ENCODE measurements around the gene GLIS2.
A peak's percentile ranks its signal among the peaks of the same experiment; 100 is the strongest.

Gene GLIS2

DNA sequence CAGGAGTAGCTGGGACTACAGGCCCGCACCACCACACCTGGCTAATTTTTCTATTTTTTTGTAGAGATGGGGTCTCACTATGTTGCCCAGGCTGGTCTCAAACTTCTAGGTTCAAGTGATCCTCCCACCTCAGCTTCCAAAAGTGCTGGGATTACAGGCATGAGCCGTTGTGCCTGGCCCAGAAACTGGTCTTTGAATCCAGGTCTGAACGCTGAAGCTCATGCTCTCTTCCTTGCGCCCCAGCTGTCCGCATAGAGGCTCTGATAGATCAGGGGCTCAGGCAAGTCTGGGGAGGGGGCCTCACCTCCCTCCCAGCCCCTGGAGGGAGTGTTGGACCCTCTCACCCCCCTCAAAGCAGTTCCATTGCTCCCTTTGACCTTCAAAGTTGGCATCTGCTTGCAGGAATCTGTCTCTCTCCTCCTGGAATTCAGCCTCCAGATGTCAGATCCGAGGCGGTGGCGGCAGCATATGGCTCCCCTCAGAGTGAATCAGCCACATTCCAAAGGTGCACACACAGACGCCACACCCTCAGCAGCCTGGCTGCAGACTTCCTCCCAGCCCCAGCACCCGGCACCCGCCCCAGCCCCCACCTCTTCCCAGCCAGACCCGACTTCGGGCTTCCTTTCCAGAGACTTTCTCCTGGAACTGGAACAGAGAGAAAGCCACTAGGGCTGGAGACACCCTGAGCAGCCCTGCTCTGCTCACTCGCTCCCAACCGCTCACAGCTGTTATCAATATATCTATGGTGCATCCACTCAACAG is 16.9 kb upstream of the GLIS2 start:
- DNase-seq (ENCODE audit: low spot score), result no peak

DNA sequence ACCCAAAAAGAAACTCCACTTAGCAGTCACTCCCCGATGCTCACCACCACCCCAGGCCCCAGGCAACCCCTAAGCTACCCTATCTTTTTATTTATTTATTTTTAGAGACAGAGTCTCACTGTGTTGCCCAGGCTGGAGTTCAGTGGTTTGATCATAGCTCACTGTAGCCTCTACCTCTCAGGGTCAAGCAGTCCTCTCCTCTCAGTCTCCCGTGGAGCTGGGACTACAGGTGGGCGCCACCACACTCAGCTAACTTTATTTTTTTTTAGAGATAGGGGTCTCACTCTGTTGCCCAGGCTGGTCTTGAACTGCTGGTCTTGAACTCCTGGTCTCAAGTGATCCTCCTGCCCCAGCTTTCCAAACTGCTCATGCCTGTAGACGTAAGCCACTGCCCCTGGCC is 14.7 kb upstream of the GLIS2 start:
- TF ChIP-seq, protein P1, sequence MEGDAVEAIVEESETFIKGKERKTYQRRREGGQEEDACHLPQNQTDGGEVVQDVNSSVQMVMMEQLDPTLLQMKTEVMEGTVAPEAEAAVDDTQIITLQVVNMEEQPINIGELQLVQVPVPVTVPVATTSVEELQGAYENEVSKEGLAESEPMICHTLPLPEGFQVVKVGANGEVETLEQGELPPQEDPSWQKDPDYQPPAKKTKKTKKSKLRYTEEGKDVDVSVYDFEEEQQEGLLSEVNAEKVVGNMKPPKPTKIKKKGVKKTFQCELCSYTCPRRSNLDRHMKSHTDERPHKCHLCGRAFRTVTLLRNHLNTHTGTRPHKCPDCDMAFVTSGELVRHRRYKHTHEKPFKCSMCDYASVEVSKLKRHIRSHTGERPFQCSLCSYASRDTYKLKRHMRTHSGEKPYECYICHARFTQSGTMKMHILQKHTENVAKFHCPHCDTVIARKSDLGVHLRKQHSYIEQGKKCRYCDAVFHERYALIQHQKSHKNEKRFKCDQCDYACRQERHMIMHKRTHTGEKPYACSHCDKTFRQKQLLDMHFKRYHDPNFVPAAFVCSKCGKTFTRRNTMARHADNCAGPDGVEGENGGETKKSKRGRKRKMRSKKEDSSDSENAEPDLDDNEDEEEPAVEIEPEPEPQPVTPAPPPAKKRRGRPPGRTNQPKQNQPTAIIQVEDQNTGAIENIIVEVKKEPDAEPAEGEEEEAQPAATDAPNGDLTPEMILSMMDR (IDR thresholded peaks at IDR 0.05; ENCODE audit: extremely low read depth, missing control alignments), result no peak
- DNase-seq (ENCODE audit: low spot score), result no peak

More for the DNA sequence above, 16.9 kb upstream of the GLIS2 start:
- TF ChIP-seq, protein P1 (IDR thresholded peaks at IDR 0.05; ENCODE audit: extremely low read depth, missing control alignments), result no peak

DNA sequence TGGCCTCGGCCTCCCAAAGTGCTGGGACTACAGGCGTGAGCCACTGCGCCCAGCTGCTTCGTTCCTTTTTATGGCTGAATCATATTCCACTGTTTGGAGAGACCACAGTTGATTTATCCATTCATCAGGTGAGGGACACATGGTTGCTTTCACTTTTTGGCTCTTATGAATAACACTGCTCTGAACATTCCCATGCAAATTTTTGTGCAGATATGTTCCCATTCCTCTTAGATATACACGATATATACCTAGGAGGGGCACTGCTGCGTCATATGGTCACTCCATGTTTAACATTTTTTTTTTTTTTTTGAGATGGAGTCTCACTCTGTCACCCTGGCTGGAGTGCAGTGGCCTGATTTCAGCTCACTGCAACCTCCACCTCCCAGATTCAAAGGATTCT is 13.9 kb upstream of the GLIS2 start:
- no peak for DNase-seq (ENCODE audit: low spot score)
- TF ChIP-seq, protein P1 (IDR thresholded peaks at IDR 0.05; ENCODE audit: extremely low read depth, missing control alignments), result no peak

DNA sequence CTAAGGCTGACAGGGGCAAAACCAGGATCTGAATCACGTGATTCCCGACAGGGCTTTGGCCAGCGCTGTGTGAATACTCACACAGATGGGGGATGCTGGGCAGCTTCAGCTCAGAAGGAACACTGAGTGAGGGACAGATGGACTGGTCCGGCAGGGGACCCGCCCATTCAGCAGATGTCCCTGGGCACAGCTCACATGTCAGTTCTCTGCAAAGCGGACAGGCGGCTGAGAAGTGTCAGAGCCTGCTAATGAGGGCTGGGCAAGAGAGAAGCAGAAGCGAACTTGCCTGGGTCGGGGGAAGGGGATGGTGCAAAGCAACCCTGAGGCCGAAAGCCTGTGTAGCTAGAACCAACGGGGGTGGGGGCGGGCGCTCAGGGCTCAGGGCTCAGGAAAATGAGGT is 11.9 kb upstream of the GLIS2 start:
- DNase-seq (ENCODE audit: low spot score), result no peak
- TF ChIP-seq, protein P1 (IDR thresholded peaks at IDR 0.05; ENCODE audit: extremely low read depth, missing control alignments), result no peak

DNA sequence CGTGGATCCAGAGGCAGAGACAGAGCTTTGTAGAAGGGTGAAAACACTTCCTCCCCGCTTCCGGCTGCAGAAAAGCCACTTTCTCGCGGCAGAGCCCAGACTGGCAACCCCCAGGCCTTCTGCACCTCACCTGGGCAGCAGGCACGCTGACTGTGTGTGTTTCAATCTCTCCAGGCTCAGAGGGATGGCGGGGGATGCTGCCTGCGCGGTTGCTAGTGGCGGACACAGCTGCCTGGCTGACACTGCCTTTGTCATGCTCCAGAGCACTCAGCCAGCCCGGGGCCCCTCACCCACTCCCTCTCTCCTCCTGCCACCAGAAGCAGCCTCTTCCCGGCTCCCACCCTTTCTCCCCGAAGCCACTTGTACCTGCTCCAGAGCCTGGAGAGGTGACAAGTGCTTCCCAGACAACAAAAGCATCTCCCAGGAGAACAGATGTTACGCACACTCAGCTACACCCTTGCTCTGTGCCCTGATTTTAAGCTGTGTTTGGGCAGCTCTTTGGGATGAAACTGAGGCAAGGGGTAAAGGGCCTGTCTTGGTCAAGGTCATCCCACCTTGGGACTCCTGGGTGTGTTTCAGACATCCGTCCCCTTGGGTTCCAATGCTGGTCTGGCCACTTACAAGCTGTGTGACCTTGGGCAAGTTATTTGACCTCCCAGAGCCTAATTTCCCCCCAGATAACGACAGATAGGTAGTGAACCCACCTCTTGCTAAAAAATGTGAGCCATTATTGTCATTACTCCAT is 9.2 kb upstream of the GLIS2 start:
- DNase-seq (ENCODE audit: low spot score), result peak; percentile 57
- TF ChIP-seq, protein P1 (IDR thresholded peaks at IDR 0.05; ENCODE audit: extremely low read depth, missing control alignments), result no peak

DNA sequence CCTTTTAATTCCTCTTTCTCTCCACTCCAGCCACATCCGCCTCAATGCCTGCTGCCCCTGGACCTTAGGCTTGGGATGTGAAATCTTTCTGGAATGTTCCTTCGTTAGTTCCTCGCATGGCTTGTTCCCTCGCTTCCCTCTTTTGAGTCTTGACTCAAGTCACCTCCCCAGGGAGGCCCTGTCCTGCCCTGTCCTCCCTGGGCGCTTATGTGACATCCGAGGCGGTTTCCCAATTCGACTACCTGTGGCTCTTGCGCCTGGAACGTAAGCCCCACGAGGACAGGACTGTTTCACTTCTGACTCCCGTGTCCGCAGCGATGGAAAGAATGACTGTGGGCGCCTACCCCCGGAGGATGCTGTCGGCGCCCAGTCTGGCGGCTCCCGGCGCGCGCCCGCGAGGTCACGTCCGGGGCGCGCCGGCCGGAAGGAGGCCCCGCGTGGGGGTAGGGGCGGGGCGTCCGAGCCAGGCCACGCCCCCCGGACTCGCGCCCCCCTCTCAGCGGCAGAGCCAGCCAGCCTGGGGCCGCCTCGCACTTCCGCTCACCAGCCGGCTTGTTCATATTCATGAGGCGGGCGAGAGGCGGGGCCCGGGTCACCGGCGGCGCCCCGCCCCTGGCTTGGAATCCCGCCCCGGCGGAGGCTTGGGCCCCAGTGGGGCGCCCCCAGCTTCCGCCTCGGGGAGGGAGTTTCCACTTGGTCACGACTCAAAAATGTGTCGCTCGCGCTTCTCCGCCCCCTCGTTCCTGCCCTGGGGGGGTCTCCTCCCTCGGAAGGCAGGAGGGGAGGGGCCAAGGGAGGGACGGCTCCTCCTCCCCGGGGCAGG is 8.4 kb upstream of the GLIS2 start:
- peak; percentile 100 for DNase-seq (ENCODE audit: low spot score)
- TF ChIP-seq, protein P1 (IDR thresholded peaks at IDR 0.05; ENCODE audit: extremely low read depth, missing control alignments), result no peak
